ENCODE data around the gene HTR1E. TPM values are rescaled to one million over a fixed set of nuclear protein-coding genes. Genes with fewer than 3 reads are reported as not detected.
"Not testable (repeated sequence)": the region's sequence is repeated elsewhere in the genome, so short reads cannot be mapped to it uniquely, and the experiment has no call there.

HTR1E gene, protein sequence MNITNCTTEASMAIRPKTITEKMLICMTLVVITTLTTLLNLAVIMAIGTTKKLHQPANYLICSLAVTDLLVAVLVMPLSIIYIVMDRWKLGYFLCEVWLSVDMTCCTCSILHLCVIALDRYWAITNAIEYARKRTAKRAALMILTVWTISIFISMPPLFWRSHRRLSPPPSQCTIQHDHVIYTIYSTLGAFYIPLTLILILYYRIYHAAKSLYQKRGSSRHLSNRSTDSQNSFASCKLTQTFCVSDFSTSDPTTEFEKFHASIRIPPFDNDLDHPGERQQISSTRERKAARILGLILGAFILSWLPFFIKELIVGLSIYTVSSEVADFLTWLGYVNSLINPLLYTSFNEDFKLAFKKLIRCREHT
- total RNA-seq (under 1 TPM in 1 of 9 donors, not detected in 8; 0.22 TPM), polyA plus RNA-seq (under 1 TPM in 1 of 3 donors, not detected in 2; 0.13 TPM)
- long read RNA-seq, donor 1 = 0 reads
- long read RNA-seq, donor 2 = 0 reads
- long read RNA-seq, donor 3 = 0 reads
- long read RNA-seq, donor 4 = 0 reads
- long read RNA-seq, donor 5 = 0 reads
- long read RNA-seq, donor 6 = 0 reads
- long read RNA-seq, donor 7 = 0 reads
- long read RNA-seq, donor 8 = 0 reads
- long read RNA-seq, donor 9 = 0 reads
- long read RNA-seq, donor 10 = 0 reads

DNA sequence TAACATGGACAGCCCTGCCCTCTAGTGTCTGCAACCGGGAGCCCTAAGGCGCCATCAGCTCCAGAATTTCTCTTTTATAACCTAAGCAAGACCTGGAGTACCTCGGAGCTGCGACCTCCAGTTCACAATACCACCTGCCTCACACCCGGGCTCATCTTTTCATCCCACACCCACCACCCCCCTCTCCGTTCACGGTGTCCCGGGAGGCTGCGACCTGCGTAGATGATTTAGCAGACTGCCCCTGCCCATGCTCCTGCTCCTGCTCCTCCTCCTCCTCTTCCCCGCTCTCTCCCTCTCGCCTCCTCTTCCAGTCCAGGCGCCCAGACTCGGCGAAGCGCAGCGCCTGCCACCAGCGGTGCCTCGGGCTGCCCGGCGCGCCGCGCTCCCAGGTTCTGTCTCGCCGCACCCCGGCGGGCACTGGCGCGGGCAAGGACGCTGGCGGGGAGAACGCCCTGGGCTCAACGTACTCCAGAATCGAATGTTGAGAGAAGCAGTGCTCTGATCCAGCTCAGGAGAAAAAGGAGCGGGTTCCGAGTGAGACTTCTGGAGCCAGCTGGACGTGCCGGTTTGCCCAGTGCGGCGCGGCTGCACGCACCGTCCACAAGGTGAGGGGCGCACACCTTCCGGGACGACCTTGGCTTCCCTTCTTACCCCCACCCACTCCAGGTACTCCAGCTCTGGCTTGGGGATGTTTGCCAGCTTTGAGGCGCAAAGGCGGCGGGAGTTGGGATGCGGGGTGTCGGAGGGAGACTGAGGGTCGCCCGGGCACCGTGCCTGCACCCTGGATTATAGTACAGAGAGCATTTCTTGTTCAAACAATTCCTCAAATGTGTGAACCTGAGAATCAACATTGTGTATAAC, at the start of gene HTR1E:
Gene HTR1E, plus strand, starts transcription at position 310 of the 861 bp plus-strand sequence. CDS start 77,807 bp downstream, outside the sequence.
- Histone ChIP-seq H3K27ac (no peak within 1 kb of the TSS), H3K9me3 (replicated peaks in 1 of 3) (no peaks in the 10 kb centered on the region), H3K4me1 (replicated peaks in 1 of 2) (peaks cover 0 to 7% of the 10 kb centered on the region in 2 donors), H3K36me3 (replicated peaks in 1 of 2) (no peaks in the 10 kb centered on the region), H3K27me3 (peaks cover 8% of the 10 kb centered on the region), H3K4me3 (peak within 1 kb of the TSS in 2 of 4 donors; percentile 8 to 27)
- 2 to 4% (median 3%) methylated on average over 21 to 55 of the region's 55 CpGs for WGBS, 4 donors
- TF ChIP-seq POLR2A (IDR thresholded peaks at IDR 0.05) = no peak
- TF ChIP-seq, protein P1, sequence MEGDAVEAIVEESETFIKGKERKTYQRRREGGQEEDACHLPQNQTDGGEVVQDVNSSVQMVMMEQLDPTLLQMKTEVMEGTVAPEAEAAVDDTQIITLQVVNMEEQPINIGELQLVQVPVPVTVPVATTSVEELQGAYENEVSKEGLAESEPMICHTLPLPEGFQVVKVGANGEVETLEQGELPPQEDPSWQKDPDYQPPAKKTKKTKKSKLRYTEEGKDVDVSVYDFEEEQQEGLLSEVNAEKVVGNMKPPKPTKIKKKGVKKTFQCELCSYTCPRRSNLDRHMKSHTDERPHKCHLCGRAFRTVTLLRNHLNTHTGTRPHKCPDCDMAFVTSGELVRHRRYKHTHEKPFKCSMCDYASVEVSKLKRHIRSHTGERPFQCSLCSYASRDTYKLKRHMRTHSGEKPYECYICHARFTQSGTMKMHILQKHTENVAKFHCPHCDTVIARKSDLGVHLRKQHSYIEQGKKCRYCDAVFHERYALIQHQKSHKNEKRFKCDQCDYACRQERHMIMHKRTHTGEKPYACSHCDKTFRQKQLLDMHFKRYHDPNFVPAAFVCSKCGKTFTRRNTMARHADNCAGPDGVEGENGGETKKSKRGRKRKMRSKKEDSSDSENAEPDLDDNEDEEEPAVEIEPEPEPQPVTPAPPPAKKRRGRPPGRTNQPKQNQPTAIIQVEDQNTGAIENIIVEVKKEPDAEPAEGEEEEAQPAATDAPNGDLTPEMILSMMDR (IDR thresholded peaks at IDR 0.05) = peak; percentile 38 to 56 (median 47)
- peak; percentile 23 to 77 (median 45) for DNase-seq
- intact Hi-C loops (cut with DNase I) = no loop called here

DNA sequence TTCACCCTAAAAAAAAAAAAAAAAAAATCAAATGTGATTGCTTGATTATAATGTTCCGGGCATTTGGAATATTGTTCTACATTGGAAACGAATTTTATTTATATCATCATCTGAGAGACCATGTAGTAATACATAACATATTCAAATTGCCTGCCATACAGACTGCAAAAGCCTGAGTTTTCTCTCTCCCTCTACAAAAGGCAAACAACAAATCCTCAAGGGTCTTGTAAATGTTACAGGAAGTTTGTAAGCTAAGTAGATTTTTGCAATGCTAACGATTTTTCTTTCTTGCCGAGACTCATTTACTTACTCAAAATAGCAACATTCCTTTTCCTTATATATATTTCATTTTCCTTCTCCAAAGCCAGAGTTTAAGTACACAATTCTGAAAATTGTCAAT, 49.0 kb upstream of the HTR1E start:
- Histone ChIP-seq H3K9me3 (replicated peaks in 1 of 3) (no peaks in the 10 kb centered on the region), H3K27ac (no peak overlapping the region), H3K4me1 (replicated peaks in 1 of 2) (no peaks in the 10 kb centered on the region), H3K27me3 (no peaks in the 10 kb centered on the region), H3K4me3 (no peak overlapping the region), H3K36me3 (replicated peaks in 1 of 2) (no peaks in the 10 kb centered on the region)
- intact Hi-C loops (cut with DNase I) = no loop called here
- no peak for TF ChIP-seq POLR2A (IDR thresholded peaks at IDR 0.05)
- TF ChIP-seq, protein P1 (IDR thresholded peaks at IDR 0.05) = no peak
- WGBS, 4 donors = 37 to 52% (median 45%) methylated on average over 4 of the region's 4 CpGs
- no peak for DNase-seq

DNA sequence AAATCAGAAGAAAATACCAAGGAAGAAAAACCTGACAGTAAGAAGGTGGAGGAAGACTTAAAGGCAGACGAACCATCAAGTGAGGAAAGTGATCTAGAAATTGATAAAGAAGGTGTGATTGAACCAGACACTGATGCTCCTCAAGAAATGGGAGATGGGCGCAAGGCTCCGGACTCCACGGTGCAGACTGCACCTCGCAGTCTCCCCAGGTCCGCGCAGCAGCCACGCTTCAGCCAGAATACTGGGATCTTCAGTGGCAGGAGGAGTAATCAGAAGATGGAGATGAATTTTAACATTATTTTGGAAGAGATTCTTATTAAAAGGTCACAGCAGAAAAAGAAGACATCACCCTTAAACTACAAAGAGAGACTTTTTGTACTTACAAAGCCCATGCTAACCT, 40.1 kb upstream of the HTR1E start:
- H3K36me3 ChIP-seq (replicated peaks in 1 of 2); DNase-seq; H3K4me1 ChIP-seq (replicated peaks in 1 of 2); H3K4me3 ChIP-seq; H3K9me3 ChIP-seq (replicated peaks in 1 of 3); H3K27ac ChIP-seq; H3K27me3 ChIP-seq; intact Hi-C loops (cut with DNase I): not testable (repeated sequence)
- WGBS, 4 donors = 88 to 95% (median 91%) methylated on average over 8 of the region's 8 CpGs

DNA sequence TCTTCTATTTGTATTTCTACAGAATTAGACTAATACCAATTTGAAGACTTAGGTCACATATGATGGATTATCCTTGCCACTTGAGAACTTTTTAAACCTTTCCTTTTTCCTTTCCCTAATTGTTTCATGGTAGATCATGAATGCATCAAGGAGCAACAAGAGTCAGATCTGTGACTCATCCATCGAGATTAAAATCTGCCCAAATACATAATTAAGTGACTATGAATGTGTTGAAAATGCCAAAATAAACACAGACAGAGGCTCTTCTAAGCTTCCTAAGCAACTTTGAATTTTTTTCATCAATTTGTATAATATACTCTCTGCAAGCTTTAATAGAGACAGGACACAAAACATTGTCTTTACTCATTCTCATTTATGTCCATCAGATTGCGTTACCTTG, 23.5 kb upstream of the HTR1E start:
- Histone ChIP-seq H3K27me3 (no peaks in the 10 kb centered on the region), H3K27ac (no peak overlapping the region), H3K4me3 (no peak overlapping the region), H3K36me3 (replicated peaks in 1 of 2) (no peaks in the 10 kb centered on the region), H3K9me3 (replicated peaks in 1 of 3) (no peaks in the 10 kb centered on the region), H3K4me1 (replicated peaks in 1 of 2) (peaks cover 0 to 13% of the 10 kb centered on the region in 2 donors)
- DNase-seq = no peak
- intact Hi-C loops (cut with DNase I) = no loop called here
- WGBS, 4 donors = 63 to 67% (median 66%) methylated on average over 2 of the region's 2 CpGs
- TF ChIP-seq, protein P1 (IDR thresholded peaks at IDR 0.05) = no peak
- no peak for TF ChIP-seq POLR2A (IDR thresholded peaks at IDR 0.05)
